CD4-positive, alpha-beta T cell treated with Interleukin-6 for 4 hours (primary cell): ENCODE results near the gene FHOD1.

Experiments used
- DNase-seq: peaks from one replicate; pipeline ENCODE4 v3.0.0-alpha.2; 2020; ENCODE audit warnings: mixed read lengths

The FHOD1 gene

DNA sequence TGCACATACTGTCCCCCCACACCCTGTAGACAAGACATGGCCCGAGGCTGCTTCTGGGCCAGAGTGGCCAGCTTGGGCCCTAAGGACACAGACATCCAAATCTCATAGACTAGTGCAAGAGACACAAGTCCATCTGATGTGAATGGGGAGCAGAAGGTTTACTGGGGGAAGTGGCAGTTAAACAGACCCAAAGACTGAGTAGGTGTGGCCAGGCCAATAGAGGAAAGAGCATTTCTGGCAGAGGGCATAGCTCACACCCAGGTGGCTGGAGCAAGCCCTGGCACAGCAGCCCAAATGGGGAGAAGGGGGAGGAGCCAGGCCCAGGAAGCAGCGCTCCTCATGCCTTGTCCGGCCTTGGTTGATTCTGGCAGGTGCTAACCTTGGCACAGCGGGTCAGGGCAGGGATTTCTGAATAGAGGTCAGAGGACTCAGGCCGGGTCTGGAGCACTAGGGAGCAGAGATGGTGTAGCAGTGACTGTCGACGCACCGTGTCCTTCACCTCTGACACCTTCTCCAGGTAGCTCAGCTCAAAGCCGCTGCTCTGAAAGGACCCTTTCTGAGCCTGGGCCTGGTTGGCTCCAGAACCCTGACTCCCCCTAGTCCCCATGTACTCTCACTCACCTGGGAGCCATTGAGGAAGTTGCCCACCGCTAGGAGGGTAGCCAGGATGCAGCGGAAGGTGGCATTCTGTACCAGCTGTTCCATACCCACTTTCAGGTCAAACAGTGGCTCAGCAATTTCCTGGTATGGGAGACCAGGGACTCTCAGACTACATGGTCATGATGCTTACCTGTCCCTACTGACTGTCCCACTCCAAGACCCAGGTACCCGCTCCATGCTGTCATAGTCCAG is 16.2 kb downstream of the FHOD1 start:
- DNase-seq = no peak

DNA sequence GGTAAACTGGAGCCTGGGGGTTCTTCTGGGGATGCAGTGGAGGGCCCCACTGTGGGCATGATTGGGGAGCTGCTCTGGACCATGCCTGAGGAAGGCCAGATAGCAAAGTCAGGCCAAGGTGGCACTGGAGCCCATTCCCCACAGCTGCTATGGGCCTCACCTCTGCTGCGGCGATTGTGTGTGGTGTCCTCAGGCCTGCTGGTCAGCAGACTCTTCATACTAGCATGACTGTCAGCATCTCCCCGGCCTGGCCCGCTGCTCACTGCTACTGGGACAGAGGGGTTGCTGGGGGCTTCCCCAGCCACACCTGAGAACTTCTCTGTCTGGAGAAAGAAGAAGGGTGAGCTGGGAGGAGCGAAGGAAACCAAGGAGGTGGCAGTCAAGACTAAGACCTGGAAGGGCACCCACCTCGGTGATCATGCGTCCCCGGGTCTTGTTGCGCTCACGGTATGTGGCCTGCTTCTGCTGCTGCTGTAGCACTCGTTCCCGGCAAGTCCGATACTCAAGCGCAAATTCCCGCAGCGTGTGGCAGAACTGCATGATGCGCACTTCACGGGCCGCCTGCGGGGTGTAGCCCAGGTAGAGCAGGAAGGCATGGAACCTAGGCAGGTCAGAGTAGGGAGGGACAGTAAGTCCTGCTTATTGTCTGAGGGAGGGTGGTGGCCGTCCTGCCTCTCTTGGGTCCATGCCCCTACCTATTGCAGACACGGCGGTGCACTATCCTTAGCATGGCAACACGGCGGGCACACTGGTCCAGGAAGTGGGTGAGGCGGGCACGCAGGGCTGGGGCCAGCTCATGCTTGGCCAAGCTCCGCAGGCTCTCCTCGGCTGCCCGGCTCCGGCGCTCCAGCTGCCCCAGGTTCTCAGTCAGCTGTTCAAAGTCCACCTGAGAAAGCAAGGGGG is 17.1 kb downstream of the FHOD1 start:
- DNase-seq = no peak

DNA sequence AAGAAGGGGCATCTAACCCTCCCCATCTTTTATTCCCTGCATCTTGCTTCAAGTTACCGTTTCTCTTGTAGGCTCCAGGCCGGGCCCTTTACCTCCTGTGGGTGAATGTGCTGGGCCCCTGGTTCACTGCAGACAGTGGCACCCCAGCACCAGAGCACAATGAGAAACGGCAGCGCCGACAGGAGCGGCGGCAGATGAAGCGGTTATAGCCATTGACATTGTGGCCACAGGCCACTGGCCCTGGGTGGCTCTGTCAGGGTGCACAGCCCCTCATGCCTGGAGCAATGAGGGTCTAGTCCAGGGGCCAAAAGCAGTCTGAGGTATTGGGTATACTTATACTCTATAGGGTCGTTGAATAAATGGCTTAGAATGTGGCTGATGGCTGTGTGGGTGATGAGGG is 18.4 kb downstream of the FHOD1 start:
- no peak for DNase-seq

DNA sequence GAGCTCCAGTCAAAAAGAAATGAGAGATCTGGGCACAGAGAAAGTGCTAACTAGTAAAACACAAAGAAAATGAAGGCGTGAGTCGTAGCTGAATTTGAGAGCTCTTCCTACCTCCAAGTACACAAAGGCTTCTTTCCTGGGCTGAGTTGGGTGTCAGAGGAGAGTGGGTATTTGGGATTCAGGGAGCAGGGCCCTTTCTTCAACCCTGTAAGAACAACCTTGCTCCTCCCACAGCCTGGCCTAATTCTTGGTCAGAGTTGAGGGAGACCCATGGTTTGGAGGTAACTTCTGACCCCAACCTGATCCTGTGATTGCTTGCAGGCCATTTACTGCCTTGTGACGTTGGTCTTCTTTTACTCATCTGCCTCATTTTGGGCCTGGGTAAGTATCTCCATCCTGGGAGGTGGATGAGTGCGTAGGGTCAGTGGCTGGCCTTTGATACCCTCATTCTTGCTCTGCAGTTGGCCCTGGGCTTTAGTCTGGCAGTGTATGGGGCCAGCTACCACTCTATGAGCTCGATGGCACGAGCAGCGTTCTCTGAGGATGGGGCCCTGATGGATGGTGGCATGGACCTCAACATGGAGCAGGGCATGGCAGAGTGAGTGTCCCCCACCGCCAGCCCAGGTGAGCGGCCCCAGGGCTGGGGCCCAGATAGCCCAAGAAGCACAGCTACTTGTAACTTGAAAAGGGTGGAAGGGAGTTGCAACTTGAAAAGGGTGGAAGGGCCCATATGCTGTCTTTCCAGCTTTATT is 19.1 kb downstream of the FHOD1 start:
- no peak for DNase-seq

DNA sequence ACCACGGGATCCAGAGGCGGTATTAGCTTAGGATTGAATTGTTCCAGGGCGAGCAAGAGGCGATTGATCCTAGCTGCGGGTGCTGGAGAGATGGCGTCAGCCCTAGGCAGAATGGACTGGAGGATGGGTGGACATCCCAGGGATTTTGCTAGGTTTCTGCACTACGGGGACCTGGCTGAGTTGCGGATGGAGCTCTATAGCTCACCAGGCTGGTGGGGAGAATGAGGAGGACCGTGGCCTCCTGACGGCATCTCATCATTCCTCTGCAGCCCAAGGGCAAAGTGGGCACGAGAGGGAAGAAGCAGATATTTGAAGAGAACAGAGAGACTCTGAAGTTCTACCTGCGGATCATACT is 19.7 kb downstream of the FHOD1 start:
- no peak for DNase-seq

DNA sequence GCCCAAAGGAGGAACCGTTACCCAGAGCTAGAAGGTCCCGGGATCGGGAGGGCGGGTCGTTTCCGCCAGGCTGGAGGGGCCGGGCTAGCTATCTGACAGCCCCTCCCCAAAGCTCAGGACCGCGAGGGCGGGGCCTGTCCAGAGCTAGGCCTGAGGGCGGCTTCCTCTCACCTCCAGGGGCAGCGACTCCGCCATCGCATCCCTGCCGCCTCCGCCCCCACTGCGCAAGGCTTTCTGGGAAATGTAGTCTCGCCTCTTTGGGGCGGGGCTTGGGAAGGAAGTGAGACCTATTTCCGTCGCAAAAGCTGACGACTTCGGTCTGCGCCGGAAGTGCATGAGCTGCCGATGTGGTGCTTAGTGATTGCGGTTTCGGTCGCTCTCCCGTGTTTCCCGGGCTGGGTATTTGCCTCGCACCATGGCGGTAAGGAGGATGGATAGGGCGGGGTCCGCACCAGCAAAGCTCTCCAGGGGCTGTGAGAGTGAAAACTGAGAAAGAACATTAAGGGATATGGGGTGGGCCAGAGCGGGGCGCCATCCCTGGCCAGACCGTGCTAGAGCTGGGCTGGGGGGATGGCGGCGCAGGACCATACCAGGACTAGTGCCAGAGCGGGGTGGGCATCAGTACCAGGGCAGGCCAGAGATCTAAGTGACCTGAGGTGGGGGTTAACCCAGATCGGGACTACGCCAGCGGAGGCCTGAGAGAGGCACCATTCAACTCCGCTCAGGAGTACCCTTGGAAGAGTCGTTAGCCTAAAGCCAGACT is 20.3 kb downstream of the FHOD1 start, which contains the start of gene TMEM208:
TMEM208 (plus strand) TSS at position 327 of the 763 bp plus-strand sequence; CDS start at position 416, 89 bp downstream.
- DNase-seq = peak; percentile 97

DNA sequence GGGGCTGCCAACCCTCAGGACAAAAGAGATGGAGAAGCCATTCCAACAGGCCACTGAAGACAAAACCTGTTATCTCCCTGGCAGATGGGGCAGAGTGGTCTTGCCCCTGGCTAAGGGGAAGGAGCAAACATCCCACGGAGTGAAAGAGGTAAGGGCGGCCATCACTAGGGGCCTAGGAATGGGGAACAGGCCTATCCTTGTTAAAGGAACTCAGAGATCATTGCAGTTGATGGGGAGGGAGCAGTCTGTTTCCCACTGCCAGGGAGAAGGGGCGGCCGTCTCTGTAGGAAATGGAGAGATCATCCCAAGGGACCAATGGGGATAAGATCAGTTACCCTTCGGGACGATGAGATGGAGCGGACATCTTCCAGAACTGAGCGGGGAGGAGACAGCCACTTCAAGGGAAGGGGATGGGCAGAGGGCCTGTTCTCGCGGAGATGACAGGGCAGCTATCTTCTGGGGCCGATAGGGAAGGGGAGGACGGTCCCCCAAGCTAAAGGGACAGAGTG is 20.9 kb downstream of the FHOD1 start:
- DNase-seq = no peak

DNA sequence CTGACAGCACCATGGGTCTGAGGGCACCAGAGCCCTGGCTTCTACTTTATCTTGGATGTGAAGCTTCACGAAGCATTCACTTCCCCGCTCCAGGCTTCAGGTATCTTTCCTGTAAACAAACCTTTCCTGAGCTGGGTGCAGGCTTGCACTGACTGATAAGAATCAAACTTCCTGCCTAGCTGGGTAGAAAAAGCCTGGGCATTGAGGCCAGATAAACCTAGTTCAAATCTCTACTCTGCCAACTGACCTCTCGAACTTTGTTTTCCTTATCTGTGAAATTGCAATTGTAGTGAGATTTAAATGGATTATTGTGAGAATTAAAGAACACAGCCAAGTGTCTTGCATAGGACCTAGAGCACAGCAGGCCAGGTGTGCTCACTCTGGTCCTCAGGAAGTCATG is 23.3 kb downstream of the FHOD1 start:
- peak; percentile 22 for DNase-seq

DNA sequence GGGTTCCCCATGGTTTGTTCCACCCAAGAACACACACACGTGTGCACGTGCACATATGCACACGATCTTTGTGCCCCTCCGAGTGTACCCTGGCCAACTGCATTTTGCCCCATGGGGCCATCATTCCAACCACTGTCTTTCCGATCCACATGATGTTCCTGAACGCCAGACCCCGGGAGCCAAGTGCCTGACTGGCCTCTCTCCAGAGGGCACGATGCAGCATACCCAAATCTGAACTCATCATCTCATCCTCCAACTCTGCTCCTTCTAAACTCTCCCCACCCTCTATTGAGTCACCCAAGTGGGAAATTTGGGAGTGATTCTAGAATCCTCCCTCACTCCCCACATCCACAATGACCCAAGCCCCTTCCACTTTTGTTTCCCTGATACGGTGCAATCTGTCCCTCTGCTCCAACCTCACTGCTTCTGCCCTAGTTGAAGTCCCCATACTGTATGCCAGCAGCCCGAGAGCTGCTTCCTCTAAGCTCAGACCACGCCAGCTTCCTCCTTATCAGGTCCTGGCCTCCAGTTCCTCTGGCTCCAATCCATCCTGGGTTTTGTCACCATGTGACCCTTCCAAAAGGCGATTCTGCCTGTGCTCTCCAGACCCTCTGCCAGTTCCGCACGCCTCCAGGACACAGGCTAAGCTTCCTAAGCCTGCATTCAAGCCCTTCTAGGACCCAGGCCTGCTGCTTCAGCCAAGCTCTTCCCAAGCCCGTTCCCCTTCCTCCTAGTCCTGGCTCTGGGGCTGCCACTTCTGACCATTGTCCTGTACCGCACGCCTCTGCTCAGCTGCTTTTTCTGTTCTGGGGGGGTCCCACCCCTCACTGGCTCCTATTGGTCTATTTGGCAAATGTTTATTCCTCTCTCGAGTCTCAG is 30.4 kb downstream of the FHOD1 start:
- no peak for DNase-seq

DNA sequence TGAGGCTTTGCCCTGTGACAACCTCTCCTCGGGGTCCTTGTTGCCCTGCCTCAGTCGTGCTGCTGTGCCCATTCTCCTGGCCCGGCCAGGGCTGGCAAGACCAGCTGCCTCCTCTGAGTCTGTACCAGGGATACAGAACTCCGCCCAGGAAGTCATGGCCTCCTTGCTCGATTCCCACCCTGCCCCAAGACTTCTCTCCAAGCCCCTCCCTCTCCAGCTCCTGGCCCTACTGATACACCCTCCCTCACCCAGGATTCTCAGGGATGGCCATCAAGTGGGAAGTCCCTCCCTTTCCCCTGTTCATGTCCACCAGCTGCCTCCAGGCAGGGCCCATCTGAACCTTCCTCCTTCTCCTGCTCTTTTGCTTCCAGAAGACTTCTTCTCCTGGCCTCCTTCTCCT is 31.6 kb downstream of the FHOD1 start:
- DNase-seq = no peak

DNA sequence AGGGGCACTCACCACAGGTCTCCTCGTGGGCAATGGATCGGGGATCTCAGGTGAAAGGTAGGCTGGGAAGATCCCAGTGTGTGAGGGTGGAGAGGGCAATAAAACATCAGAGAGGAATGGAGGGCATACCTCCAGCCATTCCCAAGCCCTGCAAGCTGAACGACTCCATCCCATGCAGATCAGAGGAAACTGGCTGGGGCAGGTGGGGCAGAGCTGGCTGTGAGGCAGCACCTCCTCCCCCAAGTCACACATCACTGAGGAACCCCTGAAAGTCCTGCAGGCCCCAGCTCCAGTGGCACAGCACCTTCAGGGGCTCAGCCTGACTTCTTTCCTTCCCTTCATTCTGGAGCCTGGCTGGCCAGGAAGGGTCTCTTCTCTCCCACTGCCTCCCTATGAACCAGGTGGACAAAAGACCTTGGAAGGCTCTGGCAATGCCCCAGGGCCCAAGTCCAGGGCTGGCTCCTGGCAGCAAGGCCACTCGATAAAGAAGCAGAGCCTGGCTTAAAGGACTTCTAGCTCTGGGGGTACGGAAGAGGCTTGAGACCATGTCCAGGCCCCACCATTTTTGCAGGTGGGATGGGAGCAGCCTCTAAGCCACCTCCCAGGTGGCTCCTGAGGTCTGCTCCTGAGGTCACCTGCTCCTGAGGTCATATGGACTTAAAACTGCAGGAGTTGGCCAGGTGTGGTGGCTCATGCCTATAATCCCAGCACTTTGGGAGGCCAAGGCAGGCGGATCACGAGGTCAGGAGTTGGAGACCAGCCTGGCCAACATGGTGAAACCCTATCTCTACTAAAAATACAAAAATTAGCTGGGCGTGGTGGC is 33.9 kb downstream of the FHOD1 start:
- DNase-seq = no peak

DNA sequence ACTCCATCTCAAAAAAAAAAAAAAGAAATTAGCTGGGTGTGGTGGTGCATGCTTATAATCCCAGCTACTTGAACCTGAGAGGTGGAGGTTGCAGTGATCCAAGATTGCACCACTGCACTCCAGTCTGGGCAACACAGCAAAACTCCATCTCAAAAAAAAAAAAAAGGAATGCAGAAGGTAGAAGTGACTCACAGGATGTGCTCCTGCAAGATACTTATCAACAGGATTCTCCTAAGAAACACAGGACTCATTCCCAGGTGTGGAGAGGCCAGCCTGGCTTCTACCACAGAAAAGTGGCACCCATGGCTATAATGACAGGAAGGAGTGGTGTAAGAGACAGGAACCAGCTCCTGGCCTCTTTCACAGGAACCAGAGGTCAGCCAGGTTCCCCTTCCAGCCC is 34.5 kb downstream of the FHOD1 start:
- no peak for DNase-seq

DNA sequence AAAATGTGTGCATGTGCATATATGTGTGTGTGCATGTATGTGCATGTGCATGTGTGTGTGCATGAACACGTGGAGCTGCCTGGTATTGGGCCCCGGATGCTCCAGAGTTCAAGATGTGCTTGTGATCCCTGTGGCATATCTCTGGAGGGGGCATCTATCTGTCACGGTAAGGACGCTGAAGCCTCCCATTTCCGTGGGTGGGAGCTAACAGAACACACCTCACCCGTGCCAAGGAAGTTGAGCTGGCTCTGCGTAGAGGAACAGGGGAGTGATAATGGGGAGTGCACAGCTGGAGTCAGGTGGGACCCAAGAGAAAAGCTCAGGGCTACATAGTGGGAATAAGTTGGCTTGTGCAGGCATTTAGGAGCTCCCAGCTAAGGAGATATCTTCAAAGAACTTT is 35.6 kb downstream of the FHOD1 start:
- DNase-seq = no peak

DNA sequence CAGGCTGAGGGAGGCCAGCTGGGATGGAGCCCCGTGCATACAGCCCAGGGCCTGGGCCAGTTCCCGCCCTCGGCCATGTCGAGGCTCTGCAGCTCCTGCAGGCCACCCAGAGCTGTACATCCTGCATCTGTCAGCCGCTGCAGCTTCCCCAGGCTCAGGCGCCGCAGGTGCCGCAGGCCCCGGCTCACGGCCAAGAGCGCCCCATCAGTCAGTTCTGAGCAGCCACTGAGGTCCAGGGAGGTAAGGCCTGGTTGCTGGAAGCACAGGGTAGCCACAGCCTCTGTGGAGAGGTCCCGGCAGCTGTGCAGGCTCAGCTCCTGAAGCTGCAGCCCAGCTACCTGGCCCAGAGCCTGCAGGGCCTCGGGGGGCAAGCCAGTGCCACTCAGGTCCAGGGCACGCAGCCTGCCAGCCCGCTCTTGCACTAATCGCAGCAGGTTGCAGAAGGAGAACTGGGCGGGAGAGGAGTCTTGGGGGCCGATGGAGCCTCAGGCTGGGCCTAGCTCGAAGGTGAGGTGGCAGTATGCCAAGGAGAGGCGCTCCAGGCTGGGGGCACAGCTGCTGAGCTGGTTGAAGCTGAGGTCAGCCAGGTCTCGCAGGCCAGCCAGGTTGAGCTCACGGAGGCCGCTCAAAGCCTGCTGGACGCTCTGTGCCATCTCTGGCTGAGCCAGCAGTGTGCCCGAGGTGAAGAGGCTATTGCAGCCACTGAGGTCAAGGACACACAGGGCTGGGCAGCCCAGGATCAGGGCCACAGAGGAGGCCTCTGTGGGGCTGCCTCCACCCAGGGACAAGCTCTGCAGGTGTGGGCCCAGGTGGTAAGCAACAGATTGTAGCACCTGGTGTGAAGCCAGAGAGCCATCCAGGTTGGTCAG is 37.0 kb downstream of the FHOD1 start:
- no peak for DNase-seq

DNA sequence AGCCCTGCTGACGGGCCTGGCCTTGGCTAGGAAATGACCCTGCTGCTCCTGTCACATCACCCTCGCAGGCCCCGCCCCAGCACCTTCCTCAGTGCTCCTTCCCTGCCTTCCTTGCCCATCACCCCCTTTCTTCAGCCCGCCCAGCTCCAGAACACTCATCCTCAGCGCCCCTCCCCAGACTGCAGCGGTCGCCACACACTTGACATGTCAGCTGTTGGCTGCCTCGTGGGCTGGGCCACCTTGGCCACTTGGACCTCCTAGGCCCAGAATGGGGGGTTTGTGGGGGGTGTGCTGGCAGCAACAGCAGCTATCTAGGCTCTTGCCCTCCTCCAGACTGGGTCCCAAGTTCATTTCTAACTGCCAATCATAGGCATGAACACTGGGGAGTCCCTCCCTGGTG is 37.7 kb downstream of the FHOD1 start:
- no peak for DNase-seq

DNA sequence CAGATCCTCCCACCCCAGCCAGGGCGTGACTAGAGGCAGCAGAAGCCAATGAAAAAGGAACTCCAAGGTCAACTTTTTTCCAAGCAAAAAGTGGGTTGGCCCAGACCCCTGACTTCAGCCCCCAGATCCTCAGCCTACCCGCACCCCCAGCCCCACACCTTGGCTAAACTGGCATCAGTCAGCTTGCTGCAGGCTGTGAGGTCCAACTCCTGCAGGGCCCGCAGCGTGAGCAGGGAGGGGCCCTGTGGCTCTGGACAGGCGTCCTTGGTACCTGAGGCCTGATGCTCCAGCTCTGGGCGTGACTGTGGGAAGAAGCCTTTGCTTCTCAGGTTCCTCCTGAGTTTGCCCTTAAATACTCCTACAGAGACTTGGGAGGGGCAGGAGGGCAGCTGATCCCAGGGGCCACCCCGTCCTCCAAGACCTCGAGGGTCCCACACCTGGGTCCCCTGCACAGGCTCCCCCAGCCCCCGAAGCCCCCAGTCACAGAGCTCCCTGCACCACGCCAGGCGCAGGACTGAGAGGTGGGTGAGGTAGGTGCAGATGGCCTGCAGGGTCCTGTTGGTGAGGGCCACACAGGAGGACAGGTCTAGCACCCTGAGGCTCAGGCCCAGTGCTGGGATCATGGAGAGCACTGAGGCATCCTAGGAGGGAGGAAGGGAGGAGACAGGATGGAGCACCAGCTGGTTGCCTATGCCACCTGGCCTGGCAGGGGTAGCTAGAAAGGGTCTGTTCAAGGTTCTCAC is 39.0 kb downstream of the FHOD1 start:
- no peak for DNase-seq

DNA sequence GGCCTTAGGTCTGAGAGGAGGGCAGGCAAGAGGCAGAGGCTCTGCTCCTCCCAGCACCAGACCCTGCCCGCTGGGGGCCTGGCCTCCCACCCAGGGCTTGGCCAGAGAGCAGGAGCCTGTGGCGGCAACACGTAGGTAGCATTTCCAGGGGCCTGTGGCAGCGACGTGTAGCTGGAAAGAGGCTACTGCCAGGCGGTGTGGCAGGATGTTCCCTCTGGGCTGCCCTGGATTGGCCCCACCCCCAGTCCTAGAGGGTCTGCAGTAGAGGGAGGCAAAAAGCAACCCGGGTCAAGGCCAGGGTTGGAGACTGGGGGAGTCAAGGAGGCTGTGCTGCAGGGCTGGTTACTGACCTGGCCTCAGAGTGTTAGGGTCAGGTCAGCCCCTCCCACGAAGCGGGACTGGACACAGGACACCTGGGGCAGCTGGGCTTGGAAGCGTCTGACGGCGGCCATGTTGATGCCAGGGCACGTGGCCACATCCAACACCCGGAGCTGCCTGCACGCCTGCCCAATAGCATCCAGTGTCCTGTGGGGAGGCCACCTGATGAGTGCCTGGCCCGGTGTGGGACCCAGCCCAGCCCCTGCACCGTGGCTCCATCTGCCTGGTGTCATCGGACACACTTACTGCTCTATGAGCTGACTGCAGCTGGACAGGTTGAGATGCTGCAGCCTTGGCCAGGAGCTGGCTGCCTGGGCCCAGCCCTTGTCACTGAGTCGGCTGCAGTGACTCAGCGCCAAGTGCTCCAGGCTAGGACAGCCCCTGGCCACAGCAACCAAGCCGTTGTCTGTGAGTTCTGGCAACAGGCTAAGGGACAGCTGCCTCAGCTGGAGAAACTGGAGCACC is 39.8 kb downstream of the FHOD1 start:
- no peak for DNase-seq
